MM.1S (cell line): ENCODE measurements around the gene CST4.

Experiments
- CTCF ChIP-seq: fragments of 300-600 bp; sonication (generic); IDR thresholded peaks from 2 replicates; pipeline ENCODE4 v1.5.1; 2016; ENCODE audit warnings: antibody characterized with exemption, low read length, mixed read lengths
- EZH2 ChIP-seq: fragments of 300-600 bp; sonication (generic); optimal IDR thresholded peaks from 2 replicates; pipeline ENCODE3; 2017; ENCODE audit warnings: low read depth, mild to moderate bottlenecking, antibody characterized with exemption, low read length, mixed read lengths

GRCh38 chr20:23725102-23725501 is 36.3 kb upstream of the CST4 start:
- no peak for TF ChIP-seq EZH2
- TF ChIP-seq CTCF: no peak
